Measurements from ENCODE around the gene STX16.

The STX16 gene

GRCh38 chr20:58633161-58634053, 17.7 kb upstream of the STX16 start:
- TF ChIP-seq REST (IDR thresholded peaks at IDR 0.05; ENCODE audit: insufficient read depth in 1 of 2, low read depth in 2 of 2, low read length in 2 of 2) (no peak), FOXP2 (optimal IDR thresholded peaks at IDR 0.05; ENCODE audit: borderline replicate concordance, extremely low read depth, extremely low read length, insufficient read depth) (no peak), POLR2AphosphoS5 (IDR thresholded peaks at IDR 0.05; ENCODE audit: low read depth, low read length) (no peak), SIN3A (IDR thresholded peaks at IDR 0.05; ENCODE audit: borderline replicate concordance, insufficient read depth, low read length) (no peak), TAF1 (IDR thresholded peaks at IDR 0.05; ENCODE audit: borderline replicate concordance, insufficient read depth, low read length) (no peak)

- TF ChIP-seq POLR2AphosphoS5 (IDR thresholded peaks at IDR 0.05; ENCODE audit: low read depth, low read length) = no peak
- TF ChIP-seq SIN3A (IDR thresholded peaks at IDR 0.05; ENCODE audit: borderline replicate concordance, insufficient read depth, low read length) = no peak
- TF ChIP-seq REST (IDR thresholded peaks at IDR 0.05; ENCODE audit: insufficient read depth in 1 of 2, low read depth in 2 of 2, low read length in 2 of 2) = no peak
- no peak for TF ChIP-seq TAF1 (IDR thresholded peaks at IDR 0.05; ENCODE audit: borderline replicate concordance, insufficient read depth, low read length)
- TF ChIP-seq FOXP2 (optimal IDR thresholded peaks at IDR 0.05; ENCODE audit: borderline replicate concordance, extremely low read depth, extremely low read length, insufficient read depth) = no peak
Observed at GRCh38 chr20:58634059-58634458, 17.0 kb upstream of the STX16 start.

- TF ChIP-seq POLR2AphosphoS5 (IDR thresholded peaks at IDR 0.05; ENCODE audit: low read depth, low read length) (no peak), FOXP2 (optimal IDR thresholded peaks at IDR 0.05; ENCODE audit: borderline replicate concordance, extremely low read depth, extremely low read length, insufficient read depth) (no peak), SIN3A (IDR thresholded peaks at IDR 0.05; ENCODE audit: borderline replicate concordance, insufficient read depth, low read length) (no peak), TAF1 (IDR thresholded peaks at IDR 0.05; ENCODE audit: borderline replicate concordance, insufficient read depth, low read length) (no peak), REST (IDR thresholded peaks at IDR 0.05; ENCODE audit: insufficient read depth in 1 of 2, low read depth in 2 of 2, low read length in 2 of 2) (no peak)
Observed at GRCh38 chr20:58634521-58635278, 16.4 kb upstream of the STX16 start.

GRCh38 chr20:58635279-58635665, 15.8 kb upstream of the STX16 start:
- TF ChIP-seq POLR2AphosphoS5 (IDR thresholded peaks at IDR 0.05; ENCODE audit: low read depth, low read length) = no peak
- TF ChIP-seq SIN3A (IDR thresholded peaks at IDR 0.05; ENCODE audit: borderline replicate concordance, insufficient read depth, low read length) = no peak
- TF ChIP-seq REST (IDR thresholded peaks at IDR 0.05; ENCODE audit: insufficient read depth in 1 of 2, low read depth in 2 of 2, low read length in 2 of 2) = no peak
- TF ChIP-seq FOXP2 (optimal IDR thresholded peaks at IDR 0.05; ENCODE audit: borderline replicate concordance, extremely low read depth, extremely low read length, insufficient read depth) = no peak
- no peak for TF ChIP-seq TAF1 (IDR thresholded peaks at IDR 0.05; ENCODE audit: borderline replicate concordance, insufficient read depth, low read length)

All from PFSK-1 (cell line).